Activated naive CD4-positive, alpha-beta T cell treated with anti-CD3 and anti-CD28 coated beads for 36 hours (primary cell): ENCODE data around the gene POLD1. TPM values are rescaled to one million over a fixed set of nuclear protein-coding genes. Genes with fewer than 3 reads are reported as not detected.

Source experiments
- CTCF ChIA-PET: fragments of 350-600 bp; sonication (Branson Sonifier 250); formaldehyde crosslinking; loops from one replicate; lab custom pipeline; 2021; ENCODE audit warnings: antibody characterized with exemption; lab: Charles Lee
- DNase-seq: peaks from one replicate; pipeline ENCODE4 v3.0.0-alpha.2; 2020
- H3K27ac Mint-ChIP-seq: one replicate; pipeline ENCODE4 v1.8.0; 2021; ENCODE audit warnings: mild to moderate bottlenecking, mixed read lengths
- H3K27me3 Mint-ChIP-seq: one replicate; pipeline ENCODE4 v1.8.0; 2021; ENCODE audit warnings: low read depth, mixed read lengths
- H3K36me3 Mint-ChIP-seq: one replicate; pipeline ENCODE4 v1.8.0; 2021; ENCODE audit warnings: low read depth, mixed read lengths
- H3K4me1 Mint-ChIP-seq: one replicate; pipeline ENCODE4 v1.8.0; 2021; ENCODE audit warnings: low read depth, mixed read lengths
- H3K4me3 Mint-ChIP-seq: one replicate; pipeline ENCODE4 v1.8.0; 2021; ENCODE audit warnings: mild to moderate bottlenecking, moderate library complexity, mixed read lengths
- H3K9me3 Mint-ChIP-seq: one replicate; pipeline ENCODE4 v1.8.0; 2021; ENCODE audit warnings: mixed read lengths
- intact Hi-C: fragments of 100-400 bp; cut with micrococcal nuclease; formaldehyde crosslinking; loops from one replicate; pipeline ENCODE4 v1.15.1; 2023
- total RNA-seq, 2 experiments: library from RNA; stranded (reverse); gene quantifications; one replicate each; pipeline ENCODE4 v1.2.3, GENCODE V29; 2021

POLD1 gene
- total RNA-seq, 2 experiments from 2014 or later = 221 to 224 TPM

DNA sequence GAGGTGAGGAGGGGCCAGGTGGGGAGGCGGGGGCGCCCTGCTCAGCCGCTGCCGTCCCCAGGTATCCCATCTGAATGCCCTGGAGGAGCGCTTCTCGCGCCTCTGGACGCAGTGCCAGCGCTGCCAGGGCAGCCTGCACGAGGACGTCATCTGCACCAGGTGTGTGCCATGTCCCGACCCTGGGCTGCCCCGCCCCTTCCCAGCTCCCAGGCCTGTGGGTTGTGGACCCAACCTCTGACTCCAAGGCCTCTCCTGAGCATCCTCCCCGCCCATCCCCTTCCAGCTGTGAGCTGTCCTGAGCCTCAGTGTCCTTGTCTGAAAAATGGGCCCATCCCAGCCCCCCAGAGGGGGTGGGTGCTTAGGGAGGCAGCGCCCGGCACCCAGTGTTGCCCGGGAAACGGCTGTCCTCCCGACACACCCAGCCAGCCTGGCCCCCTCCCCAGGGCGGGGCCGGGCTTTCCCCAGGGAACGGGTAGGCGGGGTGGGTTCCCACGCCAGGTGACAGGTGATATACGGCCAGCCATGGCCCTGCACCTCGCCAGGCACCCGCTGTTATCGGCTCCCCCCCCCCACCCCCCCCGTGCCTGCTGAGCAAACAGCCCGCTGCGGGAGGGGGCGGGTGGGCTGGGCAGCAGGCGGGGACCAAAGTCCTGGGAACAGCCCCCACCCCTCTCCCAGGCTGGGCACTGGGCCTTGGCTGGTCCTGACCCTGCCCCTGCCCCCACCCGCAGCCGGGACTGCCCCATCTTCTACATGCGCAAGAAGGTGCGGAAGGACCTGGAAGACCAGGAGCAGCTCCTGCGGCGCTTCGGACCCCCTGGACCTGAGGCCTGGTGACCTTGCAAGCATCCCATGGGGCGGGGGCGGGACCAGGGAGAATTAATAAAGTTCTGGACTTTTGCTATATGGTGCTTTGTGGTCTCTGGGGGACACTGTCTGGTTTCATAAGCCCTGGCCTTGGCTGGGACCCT lies 33.2 kb downstream of the POLD1 start:
- Mint-ChIP-seq H3K4me1 (peaks cover 13% of the 10 kb centered on the region), H3K9me3 (no peaks in the 10 kb centered on the region), H3K4me3 (no peak overlapping the region), H3K27me3 (peaks cover 29% of the 10 kb centered on the region), H3K36me3 (peaks cover 34% of the 10 kb centered on the region), H3K27ac (no peak overlapping the region)
- CTCF ChIA-PET = no interaction called here
- intact Hi-C loops = no loop called here
- no peak for DNase-seq

DNA sequence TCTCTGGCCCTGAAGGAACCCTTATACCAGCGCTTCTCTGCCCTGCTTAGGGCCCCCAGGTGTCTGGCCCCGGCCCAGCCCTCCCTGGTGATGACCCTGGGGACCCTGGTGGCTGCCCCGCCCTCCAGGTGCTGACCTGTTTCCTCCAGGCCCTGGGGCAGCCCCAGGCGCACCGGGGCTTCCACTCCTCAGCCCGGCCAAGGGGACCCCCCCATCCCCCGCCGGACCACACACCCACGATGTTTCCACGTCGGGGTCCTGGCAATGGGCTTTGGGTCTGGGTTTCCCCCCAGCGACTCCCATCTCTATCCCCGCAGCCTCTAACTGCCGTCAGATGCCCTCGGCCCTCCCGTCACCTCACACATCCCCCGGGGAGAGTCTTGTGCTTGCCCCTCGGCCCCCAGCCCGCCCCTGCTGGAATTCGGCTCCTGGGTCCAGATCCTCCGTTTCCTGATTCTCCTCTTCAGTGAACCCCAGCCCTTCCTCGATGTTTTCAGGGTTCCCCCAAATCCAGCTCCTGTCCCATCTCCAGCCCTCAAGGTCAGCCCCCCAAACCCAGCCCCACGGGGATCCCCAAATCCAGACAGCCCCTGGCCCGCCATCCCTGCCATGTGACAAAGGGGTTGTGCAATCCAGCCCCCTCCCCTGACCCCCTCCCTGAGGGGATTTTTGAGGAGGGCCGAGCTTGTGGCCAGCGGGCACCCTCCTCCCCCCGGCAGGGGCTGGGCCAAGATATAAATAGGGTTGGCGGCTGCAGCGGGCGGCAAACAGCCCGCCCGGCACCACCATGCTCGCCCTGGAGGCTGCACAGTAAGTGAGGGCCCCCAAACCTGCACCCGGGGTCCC lies 34.3 kb downstream of the POLD1 start, which contains the start of gene SPIB:
Gene SPIB, plus strand, starts transcription at position 763 of the 846 bp plus-strand sequence. Its CDS starts 25 bp downstream, at position 788.
- no peak for DNase-seq
- intact Hi-C loops = no loop called here
- Mint-ChIP-seq H3K4me1 (peaks cover 13% of the 10 kb centered on the region), H3K27me3 (peaks cover 29% of the 10 kb centered on the region), H3K9me3 (no peaks in the 10 kb centered on the region), H3K36me3 (peaks cover 26% of the 10 kb centered on the region), H3K27ac (no peak within 1 kb of the TSS), H3K4me3 (no peak within 1 kb of the TSS)
- CTCF ChIA-PET = interaction anchor here (0.5 kb wide), 1 partner anchor 364 kb away, joined by 3 read pairs; no protein-coding TSS in a partner anchor

DNA sequence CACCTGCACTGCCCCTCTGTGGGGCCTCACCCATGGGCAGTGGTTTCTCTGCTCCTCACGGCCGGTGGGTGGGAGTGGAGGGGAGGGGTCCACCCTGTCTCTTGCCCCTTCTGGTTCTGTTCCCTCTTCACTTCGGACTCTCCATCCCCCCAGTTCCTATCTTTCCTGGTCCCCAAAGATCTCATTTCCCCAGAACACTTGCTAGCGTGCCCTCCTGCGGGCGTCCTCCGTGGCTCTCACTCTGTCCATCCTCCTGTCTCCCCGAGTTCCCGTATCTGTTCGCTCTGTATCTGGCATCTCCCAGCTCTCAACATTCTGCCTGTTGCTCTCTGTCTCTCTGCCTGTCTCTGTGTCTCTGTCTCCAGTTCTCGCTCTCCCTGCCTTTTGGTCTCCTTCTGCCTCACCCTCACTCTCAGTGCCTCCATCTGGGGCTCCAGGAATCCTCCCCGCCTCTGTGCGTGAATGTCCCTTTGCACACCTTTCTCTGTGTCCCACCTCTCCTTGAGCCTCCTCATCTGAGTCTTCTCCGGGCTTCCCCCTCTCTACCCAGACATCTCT lies 35.0 kb downstream of the POLD1 start:
- H3K4me1 Mint-ChIP-seq = peaks cover 13% of the 10 kb centered on the region
- peaks cover 26% of the 10 kb centered on the region for H3K36me3 Mint-ChIP-seq
- DNase-seq = no peak
- CTCF ChIA-PET = interaction anchor here (0.5 kb wide), 1 partner anchor 364 kb away, joined by 3 read pairs; no protein-coding TSS in a partner anchor
- H3K27me3 Mint-ChIP-seq = peaks cover 29% of the 10 kb centered on the region
- no peak overlapping the region for H3K4me3 Mint-ChIP-seq
- H3K27ac Mint-ChIP-seq = no peak overlapping the region
- intact Hi-C loops = no loop called here
- no peaks in the 10 kb centered on the region for H3K9me3 Mint-ChIP-seq

DNA sequence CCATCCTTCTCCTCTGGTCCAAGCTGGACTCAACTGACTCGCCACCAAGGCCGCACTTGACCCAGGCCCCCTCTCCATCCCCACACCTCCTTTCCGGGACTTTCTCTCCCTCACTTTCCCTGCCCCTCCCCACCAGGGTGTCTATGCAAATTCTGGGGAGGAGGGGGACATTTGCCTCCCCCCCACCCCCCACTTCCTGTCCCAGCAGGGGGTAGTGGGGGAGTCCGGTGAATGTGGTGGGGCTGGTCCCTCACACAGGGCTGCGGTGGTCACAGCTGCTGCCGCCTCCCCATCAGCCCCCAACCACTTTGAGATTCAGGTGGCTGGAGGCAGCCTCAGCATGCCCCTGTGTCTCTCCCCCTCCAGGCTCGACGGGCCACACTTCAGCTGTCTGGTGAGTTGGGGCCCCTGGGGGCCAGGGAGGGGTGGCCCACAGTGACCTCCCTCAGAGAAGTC lies 35.5 kb downstream of the POLD1 start:
- Mint-ChIP-seq H3K27ac (no peak overlapping the region), H3K4me1 (peaks cover 13% of the 10 kb centered on the region), H3K9me3 (no peaks in the 10 kb centered on the region), H3K27me3 (peaks cover 29% of the 10 kb centered on the region), H3K4me3 (no peak overlapping the region), H3K36me3 (peaks cover 23% of the 10 kb centered on the region)
- CTCF ChIA-PET = no interaction called here
- DNase-seq = no peak
- intact Hi-C loops = no loop called here

DNA sequence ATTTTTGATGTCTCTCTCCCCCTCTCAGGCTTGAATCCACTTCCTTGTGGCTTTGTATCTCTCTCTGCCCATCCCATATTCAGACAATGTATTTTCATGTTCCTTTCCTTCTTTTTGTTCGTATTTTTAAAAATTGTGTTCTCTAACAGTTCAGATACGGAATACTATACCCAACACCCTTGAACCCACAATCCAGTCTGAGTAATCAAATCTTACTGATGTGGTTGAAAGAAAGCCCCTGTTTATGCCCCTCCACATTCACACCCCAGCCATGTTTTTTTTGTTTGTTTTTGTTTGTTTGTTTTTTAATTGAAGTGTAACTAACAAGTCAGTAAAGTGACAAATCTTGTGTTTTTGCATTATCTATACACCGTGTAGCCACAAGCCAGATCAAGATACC lies 36.0 kb downstream of the POLD1 start:
- Mint-ChIP-seq H3K4me1 (peaks cover 13% of the 10 kb centered on the region), H3K27me3 (peaks cover 29% of the 10 kb centered on the region), H3K36me3 (peaks cover 18% of the 10 kb centered on the region), H3K27ac (no peak overlapping the region), H3K4me3 (no peak overlapping the region), H3K9me3 (no peaks in the 10 kb centered on the region)
- DNase-seq = no peak
- CTCF ChIA-PET = no interaction called here
- intact Hi-C loops = no loop called here

DNA sequence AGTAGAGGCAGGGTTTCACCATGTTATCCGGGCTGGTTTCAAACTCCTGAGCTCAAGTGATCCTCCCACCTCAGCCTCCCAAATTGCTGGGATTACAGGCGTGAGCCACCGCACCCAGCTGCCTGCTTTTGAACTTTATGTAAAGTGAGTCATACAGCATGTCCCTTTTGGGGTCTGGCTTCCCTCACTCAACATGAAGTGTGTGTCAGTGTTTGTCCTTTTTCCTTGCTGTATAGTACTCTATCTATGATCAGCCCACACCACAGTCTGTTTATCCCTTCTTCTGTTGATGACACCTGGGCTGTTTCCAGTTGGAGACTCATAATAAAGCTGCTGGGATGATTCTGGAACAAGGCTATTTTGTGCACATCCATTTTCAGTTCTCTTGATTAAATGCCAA lies 36.7 kb downstream of the POLD1 start:
- Mint-ChIP-seq H3K36me3 (peaks cover 15% of the 10 kb centered on the region), H3K4me1 (peaks cover 13% of the 10 kb centered on the region), H3K4me3 (no peak overlapping the region), H3K27me3 (peaks cover 29% of the 10 kb centered on the region), H3K9me3 (no peaks in the 10 kb centered on the region), H3K27ac (no peak overlapping the region)
- no peak for DNase-seq
- intact Hi-C loops = no loop called here
- CTCF ChIA-PET = no interaction called here

DNA sequence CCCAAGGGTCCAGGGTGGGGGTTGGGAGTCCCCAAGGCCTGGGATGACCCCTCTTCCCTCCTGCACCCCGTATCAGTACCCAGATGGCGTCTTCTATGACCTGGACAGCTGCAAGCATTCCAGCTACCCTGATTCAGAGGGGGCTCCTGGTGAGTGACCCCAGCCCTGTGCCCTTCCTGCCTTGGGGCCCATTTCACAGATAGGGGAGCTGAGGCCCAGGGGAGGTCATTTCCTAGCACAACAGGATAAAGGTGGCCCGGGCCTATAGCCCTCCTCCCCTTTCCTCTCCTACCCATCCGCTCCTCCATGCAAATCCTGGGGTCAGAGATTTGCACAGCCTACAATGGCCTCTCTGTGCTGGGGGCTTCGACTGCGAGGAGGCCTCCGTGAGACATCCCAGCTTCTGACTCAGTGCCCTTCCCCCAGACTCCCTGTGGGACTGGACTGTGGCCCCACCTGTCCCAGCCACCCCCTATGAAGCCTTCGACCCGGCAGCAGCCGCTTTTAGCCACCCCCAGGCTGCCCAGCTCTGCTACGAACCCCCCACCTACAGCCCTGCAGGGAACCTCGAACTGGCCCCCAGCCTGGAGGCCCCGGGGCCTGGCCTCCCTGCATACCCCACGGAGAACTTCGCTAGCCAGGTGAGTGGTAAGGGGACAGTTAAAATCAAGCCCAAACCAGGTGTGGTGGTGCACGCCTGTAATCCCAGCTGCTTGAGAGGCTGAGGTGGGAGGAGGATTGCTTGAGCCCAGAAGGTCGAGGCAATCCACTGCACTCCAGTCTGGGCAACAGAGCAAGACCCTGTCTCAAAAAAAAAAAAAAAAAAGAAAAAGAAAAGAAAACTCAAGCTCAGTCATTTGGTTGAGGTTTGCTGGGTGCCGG lies 38.5 kb downstream of the POLD1 start:
- peaks cover 29% of the 10 kb centered on the region for H3K27me3 Mint-ChIP-seq
- no peak overlapping the region for H3K27ac Mint-ChIP-seq
- no peaks in the 10 kb centered on the region for H3K9me3 Mint-ChIP-seq

DNA sequence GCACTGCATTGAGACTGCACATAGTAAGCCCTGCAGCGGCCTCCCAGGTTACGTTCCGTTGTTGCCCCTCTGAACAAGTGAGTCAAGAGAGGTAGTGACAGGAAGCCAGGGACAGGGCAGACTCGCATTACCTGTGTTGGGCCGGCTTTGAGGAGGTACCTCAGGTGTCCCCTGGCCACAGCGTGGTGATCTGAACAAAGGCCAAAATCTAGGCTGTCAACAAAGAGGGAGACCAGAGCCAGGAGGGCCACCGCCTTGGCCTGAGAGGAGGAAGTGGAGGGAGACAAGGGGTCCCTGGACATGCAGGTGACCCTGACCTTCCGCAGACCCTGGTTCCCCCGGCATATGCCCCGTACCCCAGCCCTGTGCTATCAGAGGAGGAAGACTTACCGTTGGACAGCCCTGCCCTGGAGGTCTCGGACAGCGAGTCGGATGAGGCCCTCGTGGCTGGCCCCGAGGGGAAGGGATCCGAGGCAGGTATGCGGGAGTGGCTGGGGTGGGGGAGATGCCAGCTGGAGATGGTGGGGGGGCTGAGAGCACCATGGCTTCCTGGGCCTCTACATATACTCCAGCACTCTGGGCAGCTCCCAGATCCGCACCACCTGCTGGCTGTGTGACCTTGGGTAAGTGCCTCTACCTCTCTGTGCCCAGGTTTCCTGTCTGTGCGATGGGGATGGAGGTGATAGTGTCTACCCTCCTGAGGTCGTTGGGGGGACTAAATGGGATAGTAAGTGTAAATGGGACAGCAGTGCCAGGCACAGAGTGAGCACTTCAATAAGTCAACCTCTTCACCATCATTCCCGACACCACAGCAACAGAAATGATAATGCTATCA lies 39.3 kb downstream of the POLD1 start:
- Mint-ChIP-seq H3K27ac (no peak overlapping the region), H3K36me3 (peaks cover 12% of the 10 kb centered on the region), H3K9me3 (no peaks in the 10 kb centered on the region), H3K4me1 (peaks cover 13% of the 10 kb centered on the region), H3K4me3 (no peak overlapping the region), H3K27me3 (peaks cover 26% of the 10 kb centered on the region)
- DNase-seq = no peak
- intact Hi-C loops = no loop called here
- CTCF ChIA-PET = interaction anchor here (0.6 kb wide), 1 partner anchor 66 kb away, joined by 3 read pairs; no protein-coding TSS in a partner anchor

More for the DNA sequence above, 38.5 kb downstream of the POLD1 start:
- Mint-ChIP-seq H3K4me3 (no peak overlapping the region), H3K36me3 (peaks cover 12% of the 10 kb centered on the region), H3K4me1 (peaks cover 14% of the 10 kb centered on the region)
- DNase-seq = no peak
- intact Hi-C loops = no loop called here
- CTCF ChIA-PET = no interaction called here

DNA sequence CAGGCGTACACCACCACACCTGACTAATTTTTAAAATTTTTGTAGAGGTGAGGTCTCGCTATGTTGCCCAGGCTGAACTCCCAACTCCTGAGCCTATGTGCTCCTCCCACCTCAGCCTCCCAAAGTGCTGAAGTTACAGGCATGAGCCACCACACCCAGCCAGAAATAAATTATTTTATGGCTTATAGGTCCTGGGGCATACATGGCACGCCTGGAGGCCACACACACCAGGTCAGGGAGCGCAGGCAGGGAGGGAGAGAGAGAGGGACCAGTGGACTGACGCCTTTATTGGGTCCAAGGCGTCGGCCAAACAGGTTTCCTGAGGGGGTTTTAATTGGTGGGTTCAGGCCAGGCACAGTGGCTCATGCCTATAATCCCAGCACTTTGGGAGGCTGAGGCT lies 41.4 kb downstream of the POLD1 start:
- no peak for DNase-seq
- CTCF ChIA-PET = no interaction called here
- intact Hi-C loops = no loop called here
- Mint-ChIP-seq H3K36me3 (peaks cover 3% of the 10 kb centered on the region), H3K27me3 (peaks cover 10% of the 10 kb centered on the region), H3K4me3 (no peak overlapping the region), H3K4me1 (peaks cover 4% of the 10 kb centered on the region), H3K27ac (no peak overlapping the region), H3K9me3 (no peaks in the 10 kb centered on the region)

DNA sequence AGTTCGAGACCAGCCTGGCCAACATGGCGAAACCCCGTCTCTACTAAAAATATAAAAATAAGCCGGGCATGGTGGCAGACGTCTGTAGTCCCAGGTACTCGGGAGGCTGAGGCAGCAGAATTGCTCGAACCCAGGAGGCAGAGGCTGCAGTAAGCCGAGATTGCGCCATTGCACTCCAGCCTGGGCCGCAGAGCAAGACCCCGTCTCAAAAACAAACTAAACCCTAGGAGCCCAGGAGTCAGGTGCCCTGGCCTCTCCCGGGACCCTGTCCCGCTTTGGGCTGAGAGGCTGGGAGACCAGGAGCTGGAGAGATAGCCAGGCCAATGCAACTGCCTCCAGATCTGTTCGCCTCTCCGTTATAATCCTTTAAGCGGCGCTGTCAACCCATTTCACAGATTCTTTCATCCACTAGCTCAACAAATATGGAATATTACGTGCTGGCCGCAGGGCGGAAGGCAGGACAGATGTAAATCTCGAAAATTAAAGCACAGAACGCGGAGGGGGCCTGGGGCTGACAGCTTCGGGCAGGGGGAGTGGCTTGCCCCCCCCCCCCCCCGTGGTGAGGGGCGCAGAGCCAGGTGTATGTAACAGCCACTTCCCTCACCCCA lies 43.3 kb downstream of the POLD1 start:
- intact Hi-C loops = no loop called here
- H3K27ac Mint-ChIP-seq = no peak overlapping the region
- no peaks in the 10 kb centered on the region for H3K36me3 Mint-ChIP-seq
- H3K4me1 Mint-ChIP-seq = peaks cover 14% of the 10 kb centered on the region
- H3K9me3 Mint-ChIP-seq = no peaks in the 10 kb centered on the region
- DNase-seq = no peak
- CTCF ChIA-PET = no interaction called here
- H3K4me3 Mint-ChIP-seq = no peak overlapping the region
- H3K27me3 Mint-ChIP-seq = peaks cover 4% of the 10 kb centered on the region
